GM19099 (cell line): ENCODE measurements around the gene LEFTY1.

ENCODE experiments used
- POLR2A ChIP-seq: IDR thresholded peaks from 3 replicates; pipeline ENCODE4 v1.6.1; 2011; ENCODE audit warnings: low read depth; ENCODE audit not compliant: insufficient read length; ENCODE audit errors: extremely low read depth

LEFTY1 gene

GRCh38 chr1:225871359-225872074, 17.4 kb downstream of the LEFTY1 start:
- no peak for TF ChIP-seq POLR2A

- TF ChIP-seq POLR2A = no peak
Measured at GRCh38 chr1:225870911-225871310, 18.0 kb downstream of the LEFTY1 start.

GRCh38 chr1:225868631-225869330, 20.2 kb downstream of the LEFTY1 start:
- no peak for TF ChIP-seq POLR2A

GRCh38 chr1:225866981-225867380, 22.0 kb downstream of the LEFTY1 start:
- no peak for TF ChIP-seq POLR2A

GRCh38 chr1:225866061-225866837, 22.7 kb downstream of the LEFTY1 start:
- TF ChIP-seq POLR2A = no peak

- TF ChIP-seq POLR2A = no peak
Measured at GRCh38 chr1:225865514-225865913, 23.4 kb downstream of the LEFTY1 start.

GRCh38 chr1:225863167-225863566, 25.8 kb downstream of the LEFTY1 start:
- no peak for TF ChIP-seq POLR2A

GRCh38 chr1:225862581-225862950, 26.4 kb downstream of the LEFTY1 start:
- no peak for TF ChIP-seq POLR2A

GRCh38 chr1:225861834-225862580, 26.9 kb downstream of the LEFTY1 start:
- no peak for TF ChIP-seq POLR2A

GRCh38 chr1:225860876-225861441, 28.0 kb downstream of the LEFTY1 start:
- TF ChIP-seq POLR2A = no peak

- no peak for TF ChIP-seq POLR2A
Measured at GRCh38 chr1:225860107-225860506, 28.8 kb downstream of the LEFTY1 start.

GRCh38 chr1:225859151-225859550, 29.8 kb downstream of the LEFTY1 start:
- no peak for TF ChIP-seq POLR2A

GRCh38 chr1:225857256-225857655, 31.7 kb downstream of the LEFTY1 start:
- no peak for TF ChIP-seq POLR2A

- TF ChIP-seq POLR2A = no peak
Measured at GRCh38 chr1:225855503-225856300, 33.2 kb downstream of the LEFTY1 start.
